ENCODE results near the gene EP400.

- TF ChIP-seq CTCF (IDR thresholded peaks at IDR 0.05; ENCODE audit: insufficient read depth, low read length, poor library complexity, severe bottlenecking) (no peak), EZH2phosphoT487 (conservative IDR thresholded peaks at IDR 0.05; ENCODE audit: low read length) (no peak)
These were observed 127.0 kb downstream of the EP400 start for GRCh38 chr12:132076711-132077110.
